Adrenal gland (tissue), 12 donors: ENCODE data around the gene LRFN2. TPM values are rescaled to one million over a fixed set of nuclear protein-coding genes. Genes with fewer than 3 reads are reported as not detected.

Experiments used
- DNase-seq, 7 donors: peaks; one replicate each; pipeline ENCODE4 v3.0.0-alpha.2; 2019 to 2020
- H3K27ac ChIP-seq, 5 donors: fragments of 200-600 bp; sonication (generic) in 4 of 5; 1 replicate in 3 of 5; 2 replicates in 2 of 5; pipeline versions ENCODE4 v1.5.1 to v1.8.0; 2016 to 2020; ENCODE audit warnings: mild to moderate bottlenecking in 1 of 5
- H3K27me3 ChIP-seq: fragments of 200-600 bp; 2 replicates; pipeline ENCODE4 v1.8.0; 2021
- H3K36me3 ChIP-seq, 2 donors: fragments of 200-600 bp; replicated peaks in 1 of 2; 1 replicate in 1 of 2; 2 replicates in 1 of 2; pipeline versions ENCODE4 v1.5.1 to v1.8.0; 2018 to 2022
- H3K4me1 ChIP-seq, 2 donors: fragments of 200-600 bp; replicated peaks in 1 of 2; 1 replicate in 1 of 2; 2 replicates in 1 of 2; pipeline versions ENCODE4 v1.5.1 to v1.8.0; 2018 to 2021
- H3K4me3 ChIP-seq, 4 donors: fragments of 200-600 bp; sonication (generic) in 3 of 4; one replicate each; pipeline ENCODE4 v1.5.1; 2016 to 2018
- H3K9me3 ChIP-seq, 3 donors: fragments of 200-600 bp; sonication (generic) in 1 of 3; replicated peaks in 1 of 3; 1 replicate in 2 of 3; 2 replicates in 1 of 3; pipeline versions ENCODE4 v1.5.1 to v1.8.0; 2016 to 2021
- CTCF ChIP-seq, 6 experiments: fragments of 450-650 bp in 4 of 6; fragments of 200-600 bp in 2 of 6; sonication (generic) in 1 of 6; IDR thresholded peaks; 1 replicate in 5 of 6; 2 replicates in 1 of 6; pipeline versions ENCODE4 v1.5.1 to v1.8.0; 2016 to 2021; ENCODE audit warnings: antibody characterized with exemption in 6 of 6, mild to moderate bottlenecking in 2 of 6, moderate library complexity in 1 of 6
- POLR2A ChIP-seq, 2 donors: fragments of 450-650 bp; IDR thresholded peaks; one replicate each; pipeline ENCODE4 v1.6.1; 2017; ENCODE audit warnings: antibody characterized with exemption in 2 of 2, mild to moderate bottlenecking in 2 of 2, moderate library complexity in 1 of 2
- WGBS, 4 donors: extraction: QIAGEN DNeasy Blood & Tissue Kit in 2 of 4; methylation state at CpG; one replicate each; pipeline versions ENCODE4 v1.1.5 to v1.1.7; 2013 to 2017; 5-methylcytosine and 5-hydroxymethylcytosine counted together
- intact Hi-C, 2 donors: fragments of 100-400 bp; cut with DNase I; formaldehyde crosslinking; loops; one replicate each; pipeline versions ENCODE4 v1.14.1 to v1.15.0; 2022 to 2023
- polyA plus RNA-seq, 3 donors: library from polyadenylated mRNA; stranded (reverse); fragments of 200-250 nt in 2 of 3; fragments of 350-450 nt in 1 of 3; fragmentation: Illumina TruSeq in 1 of 3; extraction: RNeasy Lipid Tissue Mini Kit (QIAGEN cat#74804) in 1 of 3; gene quantifications; one replicate each; pipeline ENCODE4 v1.2.3, GENCODE V29; 2013 to 2014
- total RNA-seq, 9 donors: library from RNA; depleted of rRNA in 4 of 9; stranded (reverse); fragments of >200 nt in 4 of 9; fragments of 120-200 nt in 1 of 9; fragmentation: NEBNext Ultra II Directional in 1 of 9; extraction: Animal tissue kit (Norgen Biotek cat#: 25700) in 1 of 9; gene quantifications; one replicate each; pipeline versions ENCODE4 v1.1.0 to v1.2.4, GENCODE V29; 2013 to 2023
- donor health status: healthy with polysubstance abuse.
- donor health status: Bipolar disorder and iron deficiency.
- donor health status: DM: yes; HTN: yes; CAD: no.
- donor health status: DM: no; HTN: no; CAD: no.
- donor health status: DM: no; HTN: no; CAD: no.
- donor health status: DM: yes; HTN: yes; CAD: no.

LRFN2 gene
- total and polyA plus RNA-seq, 12 donors: 0.03 to 0.74 (median 0.16) TPM; not detected in 3

GRCh38 chr6:40540790-40541189, 46.4 kb downstream of the LRFN2 start:
- Histone ChIP-seq H3K9me3 (no peaks in the 10 kb centered on the region), H3K4me3 (no peak overlapping the region), H3K4me1 (peaks cover 0 to 9% of the 10 kb centered on the region in 2 donors), H3K27ac (no peak overlapping the region), H3K36me3 (no peaks in the 10 kb centered on the region), H3K27me3 (no peaks in the 10 kb centered on the region)
- TF ChIP-seq CTCF (IDR thresholded peaks at IDR 0.05) (no peak), POLR2A (IDR thresholded peaks at IDR 0.05) (no peak)
- no peak for DNase-seq
- WGBS, 4 donors: 85 to 93% (median 89%) methylated on average over 5 to 6 of the region's 6 CpGs
- intact Hi-C loops: no loop called here

DNA sequence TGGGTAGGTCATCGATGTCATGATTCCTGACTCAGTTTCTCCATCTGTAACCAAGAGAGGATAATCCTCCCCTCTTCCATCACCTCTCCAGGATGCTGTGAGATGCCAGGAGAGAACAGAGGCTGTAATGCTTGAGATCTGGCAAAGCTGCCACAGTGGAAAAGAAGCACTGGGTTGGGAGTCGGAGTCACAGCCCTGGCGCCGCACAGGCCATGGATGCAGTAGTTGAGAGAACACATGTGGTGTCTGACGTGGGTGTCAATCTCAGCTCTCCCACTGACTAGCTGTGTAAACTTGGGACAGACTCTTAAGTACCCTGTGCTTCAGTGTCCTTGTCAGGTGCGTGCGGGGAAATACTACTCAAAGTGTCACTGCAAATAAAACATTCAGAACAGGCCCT, 47.3 kb downstream of the LRFN2 start:
- TF ChIP-seq CTCF (IDR thresholded peaks at IDR 0.05) (no peak), POLR2A (IDR thresholded peaks at IDR 0.05) (no peak)
- WGBS, 4 donors: 87 to 96% (median 92%) methylated on average over 7 of the region's 7 CpGs
- intact Hi-C loops: no loop called here
- no peak for DNase-seq
- Histone ChIP-seq H3K27me3 (no peaks in the 10 kb centered on the region), H3K36me3 (no peaks in the 10 kb centered on the region), H3K27ac (no peak overlapping the region), H3K4me1 (peaks cover 0 to 9% of the 10 kb centered on the region in 2 donors), H3K4me3 (no peak overlapping the region), H3K9me3 (no peaks in the 10 kb centered on the region)

- WGBS, 4 donors: 82 to 92% (median 91%) methylated on average over 9 of the region's 9 CpGs
- Histone ChIP-seq H3K27me3 (no peaks in the 10 kb centered on the region), H3K9me3 (no peaks in the 10 kb centered on the region), H3K27ac (no peak overlapping the region), H3K4me3 (no peak overlapping the region), H3K36me3 (no peaks in the 10 kb centered on the region), H3K4me1 (peaks cover 0 to 9% of the 10 kb centered on the region in 2 donors)
- intact Hi-C loops: no loop called here
- DNase-seq: no peak
- TF ChIP-seq CTCF (IDR thresholded peaks at IDR 0.05): no peak
Observed at GRCh38 chr6:40538556-40538955, 48.6 kb downstream of the LRFN2 start.

- H3K4me1 ChIP-seq: peaks cover 0 to 9% of the 10 kb centered on the region in 2 donors
- H3K27ac ChIP-seq: no peak overlapping the region
- H3K4me3 ChIP-seq: no peak overlapping the region
- no peaks in the 10 kb centered on the region for H3K9me3 ChIP-seq
- intact Hi-C loops: no loop called here
- DNase-seq: no peak
- H3K36me3 ChIP-seq: no peaks in the 10 kb centered on the region
- 83 to 93% (median 87%) methylated on average over 1 to 5 of the region's 5 CpGs for whole genome bisulfite sequencing, 4 donors
- TF ChIP-seq CTCF (IDR thresholded peaks at IDR 0.05): no peak
- TF ChIP-seq POLR2A (IDR thresholded peaks at IDR 0.05): no peak
- H3K27me3 ChIP-seq: no peaks in the 10 kb centered on the region
Observed at GRCh38 chr6:40537446-40537845, 49.7 kb downstream of the LRFN2 start.
